ENCODE data around the gene TTBK2. TPM values are rescaled to one million over a fixed set of nuclear protein-coding genes. Genes with fewer than 3 reads are reported as not detected.

The TTBK2 gene
- total RNA-seq, 3 donors from 2014 or later (not counting 1 experiment from before 2014, with no cell fraction given) = 17.5 to 25.9 (median 25.7) TPM

GRCh38 chr15:42707873-42708544 is 212.6 kb downstream of the TTBK2 start:
- Mint-ChIP-seq H3K4me1 (peaks cover 0 to 3% of the 10 kb centered on the region in 2 donors), H3K4me3 (no peak overlapping the region), H3K36me3 (no peaks in the 10 kb centered on the region), H3K27me3 (ENCODE audit: low read depth in 2 of 2) (no peaks in the 10 kb centered on the region), H3K27ac (no peak overlapping the region), H3K9me3 (no peaks in the 10 kb centered on the region)
- ATAC-seq (no peak), DNase-seq (no peak)
- intact Hi-C loops (cut with micrococcal nuclease) = no loop called here
- no peaks in the 10 kb centered on the region for H3K4me1 ChIP-seq (ENCODE audit: control insufficient read depth, insufficient read depth, low read length)
- H3K9me3 ChIP-seq (ENCODE audit: control insufficient read depth, insufficient read depth, low read length) = no peaks in the 10 kb centered on the region
- H3K36me3 ChIP-seq (ENCODE audit: control insufficient read depth, insufficient read depth, low read length) = no peaks in the 10 kb centered on the region
- no peak overlapping the region for H3K4me3 ChIP-seq (ENCODE audit: low read length)
- TF ChIP-seq CTCF (IDR thresholded peaks at IDR 0.05) = no peak
- H3K27ac ChIP-seq (ENCODE audit: low read length) = no peak overlapping the region
- no peaks in the 10 kb centered on the region for H3K27me3 ChIP-seq (ENCODE audit: control insufficient read depth, insufficient read depth, low read length)
- 73% methylated on average over 3 of the region's 3 CpGs for WGBS (ENCODE audit: insufficient coverage)

DNA sequence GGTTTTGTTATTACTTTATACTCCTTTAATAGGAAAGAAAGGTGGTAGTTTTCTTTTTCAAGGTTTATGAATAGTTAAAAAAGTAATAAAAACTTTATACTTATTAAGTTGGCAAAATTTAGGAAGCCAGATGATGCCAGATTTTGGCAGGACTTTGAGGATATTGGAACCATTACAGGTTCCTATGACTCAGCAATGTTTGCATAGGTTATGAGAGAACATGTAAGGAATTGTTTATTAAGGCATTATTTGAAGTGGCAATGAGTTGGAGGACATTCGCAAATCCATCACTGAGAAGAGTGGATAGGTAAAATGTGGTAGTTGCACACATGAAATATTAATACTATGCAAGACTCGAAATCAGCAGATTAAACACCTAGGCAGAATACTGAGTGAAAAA is 213.5 kb downstream of the TTBK2 start:
- Mint-ChIP-seq H3K27ac (no peak overlapping the region), H3K4me3 (no peak overlapping the region), H3K9me3 (no peaks in the 10 kb centered on the region), H3K27me3 (ENCODE audit: low read depth in 2 of 2) (no peaks in the 10 kb centered on the region), H3K36me3 (no peaks in the 10 kb centered on the region), H3K4me1 (peaks cover 0 to 3% of the 10 kb centered on the region in 2 donors)
- Histone ChIP-seq H3K36me3 (ENCODE audit: control insufficient read depth, insufficient read depth, low read length) (no peaks in the 10 kb centered on the region), H3K9me3 (ENCODE audit: control insufficient read depth, insufficient read depth, low read length) (no peaks in the 10 kb centered on the region), H3K4me1 (ENCODE audit: control insufficient read depth, insufficient read depth, low read length) (no peaks in the 10 kb centered on the region), H3K27me3 (ENCODE audit: control insufficient read depth, insufficient read depth, low read length) (no peaks in the 10 kb centered on the region), H3K4me3 (ENCODE audit: low read length) (no peak overlapping the region), H3K27ac (ENCODE audit: low read length) (no peak overlapping the region)
- no peak for DNase-seq
- TF ChIP-seq CTCF (IDR thresholded peaks at IDR 0.05) = no peak
- intact Hi-C loops (cut with micrococcal nuclease) = no loop called here
- no peak for ATAC-seq
- WGBS (ENCODE audit: insufficient coverage) = 94% methylated on average over 2 of the region's 2 CpGs

DNA sequence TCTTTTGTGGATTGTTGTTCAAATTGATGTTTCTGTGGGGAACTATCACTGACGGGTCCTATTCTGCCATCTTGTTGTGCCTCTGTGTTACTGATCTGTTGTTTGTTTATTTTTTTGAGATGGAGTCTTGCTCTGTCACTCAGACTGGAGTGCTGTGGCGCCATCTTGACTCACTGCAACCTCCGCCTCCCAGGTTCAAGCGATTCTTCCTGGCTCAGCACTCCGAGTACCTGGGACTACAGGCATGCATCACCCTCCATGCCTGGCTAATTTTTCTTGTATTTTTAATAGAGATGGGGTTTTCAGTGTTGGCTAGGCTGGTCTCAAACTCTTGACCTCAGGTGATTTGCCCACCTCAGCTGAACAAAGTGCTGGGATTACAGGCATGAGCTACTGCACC is 215.2 kb downstream of the TTBK2 start:
- no peak for TF ChIP-seq CTCF (IDR thresholded peaks at IDR 0.05)

DNA sequence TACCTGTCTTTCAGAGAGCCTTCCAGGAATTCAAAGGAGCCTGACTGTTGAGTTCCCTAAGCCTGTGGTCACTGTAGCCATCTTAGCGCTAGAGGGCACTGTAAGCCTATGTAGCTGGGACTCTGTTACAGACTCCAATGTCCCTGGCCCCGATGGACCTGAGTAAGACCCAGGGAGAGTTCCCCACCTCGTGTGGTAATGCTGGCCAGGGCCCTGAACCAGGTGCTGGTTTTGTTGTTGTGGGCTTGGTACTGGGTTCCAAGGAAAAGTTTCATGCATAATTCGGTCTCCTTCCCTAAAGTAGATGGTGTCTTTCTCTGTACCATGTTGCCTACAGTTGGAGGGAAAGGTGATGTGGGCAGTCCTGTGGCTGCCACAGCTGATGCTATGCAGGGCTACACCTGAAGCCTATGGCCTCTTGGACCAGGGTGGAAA is 216.1 kb downstream of the TTBK2 start:
- ATAC-seq = peak; percentile 86 to 97 (median 97)
- Mint-ChIP-seq H3K4me3 (no peak overlapping the region), H3K9me3 (no peaks in the 10 kb centered on the region), H3K4me1 (peaks cover 0 to 3% of the 10 kb centered on the region in 2 donors), H3K27me3 (ENCODE audit: low read depth in 2 of 2) (no peaks in the 10 kb centered on the region), H3K27ac (no peak overlapping the region), H3K36me3 (no peaks in the 10 kb centered on the region)
- WGBS (ENCODE audit: insufficient coverage) = 35% methylated on average over 4 of the region's 4 CpGs
- peak; percentile 73 for TF ChIP-seq CTCF (IDR thresholded peaks at IDR 0.05)
- Histone ChIP-seq H3K27ac (ENCODE audit: low read length) (no peak overlapping the region), H3K4me3 (ENCODE audit: low read length) (no peak overlapping the region), H3K27me3 (ENCODE audit: control insufficient read depth, insufficient read depth, low read length) (no peaks in the 10 kb centered on the region), H3K4me1 (ENCODE audit: control insufficient read depth, insufficient read depth, low read length) (no peaks in the 10 kb centered on the region), H3K9me3 (ENCODE audit: control insufficient read depth, insufficient read depth, low read length) (no peaks in the 10 kb centered on the region), H3K36me3 (ENCODE audit: control insufficient read depth, insufficient read depth, low read length) (no peaks in the 10 kb centered on the region)
- DNase-seq = peak; percentile 29 to 81
- intact Hi-C loops (cut with micrococcal nuclease) = loop anchor here (1.0 kb wide), 1 partner anchor 222 kb away; no protein-coding TSS in a partner anchor

More for the DNA sequence above, 215.2 kb downstream of the TTBK2 start:
- no peaks in the 10 kb centered on the region for H3K4me1 ChIP-seq (ENCODE audit: control insufficient read depth, insufficient read depth, low read length)
- H3K9me3 ChIP-seq (ENCODE audit: control insufficient read depth, insufficient read depth, low read length) = no peaks in the 10 kb centered on the region
- DNase-seq (no peak), ATAC-seq (no peak)
- WGBS (ENCODE audit: insufficient coverage) = 96% methylated on average over 5 of the region's 5 CpGs
- H3K4me1 Mint-ChIP-seq = peaks cover 0 to 3% of the 10 kb centered on the region in 2 donors
- no peak overlapping the region for H3K27ac ChIP-seq (ENCODE audit: low read length)
- H3K36me3 ChIP-seq (ENCODE audit: control insufficient read depth, insufficient read depth, low read length) = no peaks in the 10 kb centered on the region
- H3K27ac Mint-ChIP-seq = no peak overlapping the region
- no peaks in the 10 kb centered on the region for H3K9me3 Mint-ChIP-seq
- H3K36me3 Mint-ChIP-seq = no peaks in the 10 kb centered on the region
- H3K27me3 ChIP-seq (ENCODE audit: control insufficient read depth, insufficient read depth, low read length) = no peaks in the 10 kb centered on the region
- intact Hi-C loops (cut with micrococcal nuclease) = no loop called here
- no peak overlapping the region for H3K4me3 ChIP-seq (ENCODE audit: low read length)
- no peak overlapping the region for H3K4me3 Mint-ChIP-seq
- H3K27me3 Mint-ChIP-seq (ENCODE audit: low read depth in 2 of 2) = no peaks in the 10 kb centered on the region

All from natural killer cell (primary cell).